Stomach (tissue), 4 donors: Measurements from ENCODE around the gene TREML1.

Source experiments
- POLR2A ChIP-seq, 4 donors: fragments of 450-650 bp; IDR thresholded peaks; one replicate each; pipeline ENCODE4 v1.6.1; 2016; ENCODE audit warnings: antibody characterized with exemption in 4 of 4, control low read depth in 2 of 4, mild to moderate bottlenecking in 1 of 4, moderate library complexity in 1 of 4
- POLR2AphosphoS5 ChIP-seq, 3 donors: sonication (generic); formaldehyde crosslinking; IDR thresholded peaks; one replicate each; pipeline ENCODE4 v1.6.1; 2016; ENCODE audit warnings: antibody characterized with exemption in 3 of 3
- TF ChIP-seq, protein P1 (sequence below), 7 experiments: fragments of 450-650 bp in 4 of 7; fragments of 200-600 bp in 3 of 7; sonication (generic) in 3 of 7; IDR thresholded peaks; one replicate each; pipeline ENCODE4 v1.5.1; 2016 to 2019; ENCODE audit warnings: antibody characterized with exemption in 7 of 7, control low read depth in 2 of 7, mild to moderate bottlenecking in 1 of 7

DNA sequence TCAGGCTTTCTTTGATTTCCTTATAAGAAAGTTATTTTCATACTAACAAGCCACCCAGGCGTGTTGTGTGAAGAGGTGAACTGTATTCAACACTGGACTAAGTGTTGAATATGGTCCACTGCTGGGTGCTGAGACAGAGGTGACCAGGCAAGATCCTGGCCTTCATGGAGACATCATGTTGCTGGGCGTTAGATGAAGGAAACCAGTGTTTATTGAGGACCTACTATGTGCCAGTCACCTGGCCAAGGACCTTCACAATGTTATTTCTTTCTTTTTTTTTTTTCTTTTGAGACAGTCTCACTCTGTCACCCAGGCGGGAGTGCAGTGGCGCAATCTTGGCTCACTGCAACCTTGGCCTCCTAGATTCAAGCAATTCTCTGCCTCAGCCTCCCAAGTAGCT lies 1.9 kb upstream of the TREML1 start:
- TF ChIP-seq POLR2A (IDR thresholded peaks at IDR 0.05) (no peak), POLR2AphosphoS5 (IDR thresholded peaks at IDR 0.05) (no peak)
- TF ChIP-seq, protein P1, sequence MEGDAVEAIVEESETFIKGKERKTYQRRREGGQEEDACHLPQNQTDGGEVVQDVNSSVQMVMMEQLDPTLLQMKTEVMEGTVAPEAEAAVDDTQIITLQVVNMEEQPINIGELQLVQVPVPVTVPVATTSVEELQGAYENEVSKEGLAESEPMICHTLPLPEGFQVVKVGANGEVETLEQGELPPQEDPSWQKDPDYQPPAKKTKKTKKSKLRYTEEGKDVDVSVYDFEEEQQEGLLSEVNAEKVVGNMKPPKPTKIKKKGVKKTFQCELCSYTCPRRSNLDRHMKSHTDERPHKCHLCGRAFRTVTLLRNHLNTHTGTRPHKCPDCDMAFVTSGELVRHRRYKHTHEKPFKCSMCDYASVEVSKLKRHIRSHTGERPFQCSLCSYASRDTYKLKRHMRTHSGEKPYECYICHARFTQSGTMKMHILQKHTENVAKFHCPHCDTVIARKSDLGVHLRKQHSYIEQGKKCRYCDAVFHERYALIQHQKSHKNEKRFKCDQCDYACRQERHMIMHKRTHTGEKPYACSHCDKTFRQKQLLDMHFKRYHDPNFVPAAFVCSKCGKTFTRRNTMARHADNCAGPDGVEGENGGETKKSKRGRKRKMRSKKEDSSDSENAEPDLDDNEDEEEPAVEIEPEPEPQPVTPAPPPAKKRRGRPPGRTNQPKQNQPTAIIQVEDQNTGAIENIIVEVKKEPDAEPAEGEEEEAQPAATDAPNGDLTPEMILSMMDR (IDR thresholded peaks at IDR 0.05), result no peak
